Mucosa of descending colon (tissue), 3 donors: Measurements from ENCODE around the gene ZNF407. TPM values are rescaled to one million over a fixed set of nuclear protein-coding genes. Genes with fewer than 3 reads are reported as not detected.

ENCODE experiments used
- ATAC-seq: fragments of 200-7000 bp; cut with Tn5 transposase; one replicate; pipeline ENCODE4 v1.9.1; 2020; ENCODE audit warnings: mild to moderate bottlenecking, moderate library complexity
- DNase-seq, 3 donors: peaks; one replicate each; pipeline ENCODE4 v3.0.0-alpha.2; 2020
- H3K36me3 ChIP-seq: fragments of 200-600 bp; one replicate; pipeline ENCODE4 v1.8.0; 2021; ENCODE audit warnings: low read depth, mild to moderate bottlenecking
- H3K4me1 ChIP-seq: fragments of 200-600 bp; one replicate; pipeline ENCODE4 v1.8.0; 2021; ENCODE audit warnings: low read depth, mild to moderate bottlenecking
- H3K4me3 ChIP-seq: fragments of 200-600 bp; one replicate; pipeline ENCODE4 v1.8.0; 2021; ENCODE audit warnings: mild to moderate bottlenecking
- H3K9me3 ChIP-seq: fragments of 200-600 bp; one replicate; pipeline ENCODE4 v1.8.0; 2021; ENCODE audit warnings: mild to moderate bottlenecking
- intact Hi-C, 2 donors: fragments of 100-400 bp; cut with DNase I in 1 of 2; cut with micrococcal nuclease in 1 of 2; formaldehyde crosslinking; loops; one replicate each; pipeline versions ENCODE4 v1.11.0 to v1.11.1; 2022; cut with DNase I, micrococcal nuclease
- total RNA-seq, 3 donors: library from RNA; stranded (reverse); fragmentation: NEBNext Ultra II Directional in 2 of 3; extraction: Animal tissue kit (Norgen Biotek cat#: 25700) in 2 of 3; gene quantifications; one replicate each; pipeline versions ENCODE4 v1.2.1 to v1.2.4, GENCODE V29; 2021 to 2023
- TF ChIP-seq, protein P1 (sequence below): fragments of 200-600 bp; IDR thresholded peaks from one replicate; pipeline ENCODE4 v1.8.0; 2022; ENCODE audit warnings: antibody characterized with exemption, mild to moderate bottlenecking
- donor health status: DM: no; HTN: no; CAD: no; lungs with moderate emphysema.
- donor health status: DM: no; HTN: no; CAD: no.
- donor health status: DM: no; HTN: yes; CAD: no.

ZNF407 gene
- total RNA-seq, 3 donors from 2014 or later, result 13.0 to 25.1 (median 18.8) TPM

DNA sequence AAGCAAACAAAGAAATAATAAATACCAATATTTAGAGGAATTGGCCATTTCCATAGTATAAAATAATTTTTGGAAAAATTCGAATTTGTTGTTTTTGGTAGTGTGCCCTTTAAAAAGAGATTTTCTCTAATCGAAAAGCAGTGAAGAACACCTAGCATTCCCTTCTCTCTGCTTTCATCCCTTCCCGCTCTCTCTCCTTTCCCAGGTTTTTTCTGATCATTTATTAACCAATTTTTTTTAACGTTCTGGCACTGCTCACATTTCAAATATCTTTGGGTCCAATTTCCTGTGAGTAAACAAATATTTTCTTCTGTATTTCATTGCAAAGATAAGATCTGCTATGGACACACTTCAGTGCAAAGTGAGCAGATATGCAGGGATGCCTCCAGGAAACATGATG lies 101.2 kb downstream of the ZNF407 start:
- TF ChIP-seq, protein P1, sequence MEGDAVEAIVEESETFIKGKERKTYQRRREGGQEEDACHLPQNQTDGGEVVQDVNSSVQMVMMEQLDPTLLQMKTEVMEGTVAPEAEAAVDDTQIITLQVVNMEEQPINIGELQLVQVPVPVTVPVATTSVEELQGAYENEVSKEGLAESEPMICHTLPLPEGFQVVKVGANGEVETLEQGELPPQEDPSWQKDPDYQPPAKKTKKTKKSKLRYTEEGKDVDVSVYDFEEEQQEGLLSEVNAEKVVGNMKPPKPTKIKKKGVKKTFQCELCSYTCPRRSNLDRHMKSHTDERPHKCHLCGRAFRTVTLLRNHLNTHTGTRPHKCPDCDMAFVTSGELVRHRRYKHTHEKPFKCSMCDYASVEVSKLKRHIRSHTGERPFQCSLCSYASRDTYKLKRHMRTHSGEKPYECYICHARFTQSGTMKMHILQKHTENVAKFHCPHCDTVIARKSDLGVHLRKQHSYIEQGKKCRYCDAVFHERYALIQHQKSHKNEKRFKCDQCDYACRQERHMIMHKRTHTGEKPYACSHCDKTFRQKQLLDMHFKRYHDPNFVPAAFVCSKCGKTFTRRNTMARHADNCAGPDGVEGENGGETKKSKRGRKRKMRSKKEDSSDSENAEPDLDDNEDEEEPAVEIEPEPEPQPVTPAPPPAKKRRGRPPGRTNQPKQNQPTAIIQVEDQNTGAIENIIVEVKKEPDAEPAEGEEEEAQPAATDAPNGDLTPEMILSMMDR, result no peak
- intact Hi-C loops, result no loop called here
- Histone ChIP-seq H3K4me1 (no peaks in the 10 kb centered on the region), H3K36me3 (no peaks in the 10 kb centered on the region), H3K4me3 (no peak overlapping the region), H3K9me3 (no peaks in the 10 kb centered on the region)
- no peak for DNase-seq
- no peak for ATAC-seq

- TF ChIP-seq, protein P1, result no peak
- no peaks in the 10 kb centered on the region for H3K4me1 ChIP-seq
- H3K9me3 ChIP-seq, result no peaks in the 10 kb centered on the region
- no peak for ATAC-seq
- no peaks in the 10 kb centered on the region for H3K36me3 ChIP-seq
- no peak for DNase-seq
- H3K4me3 ChIP-seq, result no peak overlapping the region
- intact Hi-C loops, result no loop called here
Measured at GRCh38 chr18:74699455-74699854, 101.8 kb downstream of the ZNF407 start.

DNA sequence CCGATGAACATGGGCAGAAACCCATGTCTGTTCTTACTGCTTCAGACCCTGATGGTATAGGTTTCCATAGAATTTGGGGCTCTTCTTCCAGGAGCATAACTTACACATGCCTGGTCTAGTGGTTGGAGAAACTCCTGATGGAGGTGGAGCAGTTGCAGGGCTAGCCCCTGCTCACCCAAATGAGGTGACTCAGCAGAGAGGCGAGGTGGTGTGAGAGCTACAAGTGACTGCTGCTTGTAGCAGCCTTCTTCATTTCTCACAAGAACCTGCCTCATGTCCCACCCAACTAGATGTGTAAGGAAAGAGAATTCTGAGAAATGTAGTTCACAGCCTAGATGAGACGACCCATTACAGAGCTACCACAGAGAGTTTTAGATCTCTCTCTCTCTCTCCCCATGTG lies 105.3 kb downstream of the ZNF407 start:
- ATAC-seq (no peak), DNase-seq (no peak)
- Histone ChIP-seq H3K4me3 (no peak overlapping the region), H3K9me3 (no peaks in the 10 kb centered on the region), H3K4me1 (no peaks in the 10 kb centered on the region), H3K36me3 (no peaks in the 10 kb centered on the region)
- TF ChIP-seq, protein P1, result no peak
- intact Hi-C loops, result no loop called here

- Histone ChIP-seq H3K9me3 (no peaks in the 10 kb centered on the region), H3K4me1 (no peaks in the 10 kb centered on the region), H3K4me3 (no peak overlapping the region), H3K36me3 (no peaks in the 10 kb centered on the region)
- ATAC-seq, result peak; percentile 69
- DNase-seq, result no peak
- intact Hi-C loops, result no loop called here
- TF ChIP-seq, protein P1, result no peak
Measured at GRCh38 chr18:74708169-74708568, 110.5 kb downstream of the ZNF407 start.

DNA sequence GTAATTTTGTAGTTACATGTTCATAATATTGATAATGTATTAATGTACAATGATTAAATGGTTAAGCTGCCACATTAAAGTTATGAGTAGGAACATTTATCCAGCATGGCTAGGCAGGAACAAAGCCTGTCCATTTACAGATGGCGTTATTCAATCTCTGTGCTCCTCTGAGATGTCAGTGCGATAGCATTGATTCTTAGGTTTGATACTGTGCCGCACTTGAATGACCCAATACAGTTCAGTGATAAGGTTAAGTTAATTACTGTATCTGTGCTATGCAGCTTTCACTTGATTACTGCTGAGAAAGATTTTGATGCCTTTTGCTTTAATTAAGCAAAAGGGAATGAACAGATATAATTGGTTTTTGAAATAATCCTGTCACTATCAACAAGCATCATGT lies 111.8 kb downstream of the ZNF407 start:
- ATAC-seq (no peak), DNase-seq (no peak)
- intact Hi-C loops, result no loop called here
- Histone ChIP-seq H3K4me3 (no peak overlapping the region), H3K4me1 (no peaks in the 10 kb centered on the region), H3K9me3 (no peaks in the 10 kb centered on the region), H3K36me3 (no peaks in the 10 kb centered on the region)
- TF ChIP-seq, protein P1, result no peak

DNA sequence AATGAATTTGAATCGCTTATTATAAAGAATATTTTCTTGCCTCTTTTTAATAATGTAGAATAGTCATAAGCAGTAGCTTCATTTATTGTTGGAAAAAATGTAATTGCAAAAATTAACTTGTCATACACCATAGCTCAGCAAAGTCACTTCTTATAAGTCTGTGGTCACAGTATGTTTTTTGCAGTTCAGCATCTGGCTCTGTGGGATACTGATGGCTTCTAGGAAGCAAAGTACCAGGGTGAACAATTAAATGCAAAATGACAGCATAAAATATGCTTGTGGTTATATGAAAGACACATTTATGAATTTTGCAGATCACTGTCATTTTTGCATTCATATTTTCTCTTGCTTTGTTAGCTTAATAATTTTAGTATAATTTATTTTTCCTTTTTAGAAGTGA lies 116.5 kb downstream of the ZNF407 start:
- Histone ChIP-seq H3K9me3 (no peaks in the 10 kb centered on the region), H3K4me3 (no peak overlapping the region), H3K4me1 (no peaks in the 10 kb centered on the region), H3K36me3 (no peaks in the 10 kb centered on the region)
- TF ChIP-seq, protein P1, result no peak
- DNase-seq (no peak), ATAC-seq (no peak)
- intact Hi-C loops, result no loop called here
